Liver (tissue), 3 donors: Measurements from ENCODE around the gene KIF18B.

Source experiments
- ATF3 ChIP-seq: IDR thresholded peaks from 2 replicates; pipeline ENCODE4 v1.6.1; 2016; ENCODE audit warnings: antibody characterized with exemption
- CTCF ChIP-seq: fragments of 150-350 bp; IDR thresholded peaks from 2 replicates; pipeline ENCODE4 v1.5.1; 2017; ENCODE audit warnings: improper control_type of control experiment, low read depth, low read length; ENCODE audit not compliant: missing input control
- FOXA1 ChIP-seq: IDR thresholded peaks from 2 replicates; pipeline ENCODE4 v1.6.1; 2016; ENCODE audit warnings: antibody characterized with exemption
- MAX ChIP-seq: IDR thresholded peaks from 2 replicates; pipeline ENCODE4 v1.6.1; 2016; ENCODE audit warnings: antibody characterized with exemption
- RAD21 ChIP-seq, 2 donors: IDR thresholded peaks; 2 replicates each; pipeline ENCODE4 v1.6.1; 2016; ENCODE audit warnings: antibody characterized with exemption in 2 of 2, mild to moderate bottlenecking in 2 of 2
- REST ChIP-seq: IDR thresholded peaks from 2 replicates; pipeline ENCODE4 v1.6.1; 2016; ENCODE audit warnings: antibody characterized with exemption, mild to moderate bottlenecking
- RXRA ChIP-seq, 2 donors: IDR thresholded peaks; 2 replicates each; pipeline ENCODE4 v1.6.1; 2017 to 2018; ENCODE audit warnings: antibody characterized with exemption in 2 of 2, mild to moderate bottlenecking in 1 of 2
- SP1 ChIP-seq: IDR thresholded peaks from 2 replicates; pipeline ENCODE4 v1.6.1; 2018; ENCODE audit warnings: antibody characterized with exemption, mild to moderate bottlenecking
- TAF1 ChIP-seq: conservative IDR thresholded peaks from 2 replicates; pipeline ENCODE4 v1.6.1; 2016; ENCODE audit warnings: antibody characterized with exemption, mild to moderate bottlenecking
- YY1 ChIP-seq: IDR thresholded peaks from 2 replicates; pipeline ENCODE4 v1.6.1; 2016; ENCODE audit warnings: antibody characterized with exemption, mild to moderate bottlenecking
- donor health status: healthy.
- donor health status: healthy.

GRCh38 chr17:44880062-44880461 is 67.5 kb downstream of the KIF18B start:
- no peak for TF ChIP-seq RAD21 (IDR thresholded peaks at IDR 0.05)
- no peak for TF ChIP-seq CTCF
- TF ChIP-seq MAX: no peak
- TF ChIP-seq YY1: no peak
- no peak for TF ChIP-seq RXRA (IDR thresholded peaks at IDR 0.05)
- TF ChIP-seq REST: no peak
- TF ChIP-seq FOXA1: no peak
- no peak for TF ChIP-seq SP1
- TF ChIP-seq ATF3: no peak
- TF ChIP-seq TAF1: no peak
